Calu3 (cell line): ENCODE measurements around the gene CXCL8. TPM values are rescaled to one million over a fixed set of nuclear protein-coding genes. Genes with fewer than 3 reads are reported as not detected.
A peak's percentile ranks its signal among the peaks of the same experiment; 100 is the strongest.
"Not testable (repeated sequence)": the region's sequence is repeated elsewhere in the genome, so short reads cannot be mapped to it uniquely, and the experiment has no call there.

Experiments used
- Bru-seq: library from RNA; stranded (reverse); fragments of 400-500 nt; gene quantifications from one replicate; lab custom pipeline; 2021; lab: Mats Ljungman, UMichigan
- BruChase-seq, 2 experiments: library from RNA; stranded (reverse); fragments of 400-500 nt; gene quantifications; one replicate each; lab custom pipeline; 2021; lab: Mats Ljungman, UMichigan
- BruUV-seq: library from RNA; stranded (reverse); fragments of 400-500 nt; replicated peaks from 2 replicates; lab custom pipeline; 2021; lab: Mats Ljungman, UMichigan
- CTCF ChIA-PET: fragments of 300-600 bp; sonication (Branson Sonifier 250); formaldehyde crosslinking; loops from one replicate; lab custom pipeline; 2022; ENCODE audit warnings: antibody characterized with exemption; lab: Charles Lee
- DNase-seq: peaks from one replicate; pipeline ENCODE4 v3.0.0; 2022
- H3K27ac Mint-ChIP-seq: one replicate; pipeline ENCODE4 v1.8.0; 2022; ENCODE audit warnings: mixed read lengths; ENCODE audit not compliant: unreplicated experiment
- H3K27me3 Mint-ChIP-seq: one replicate; pipeline ENCODE4 v1.8.0; 2022; ENCODE audit warnings: mixed read lengths; ENCODE audit not compliant: unreplicated experiment
- H3K36me3 Mint-ChIP-seq: one replicate; pipeline ENCODE4 v1.8.0; 2022; ENCODE audit warnings: mild to moderate bottlenecking, moderate library complexity, mixed read lengths; ENCODE audit not compliant: insufficient read depth, unreplicated experiment
- H3K4me1 Mint-ChIP-seq: one replicate; pipeline ENCODE4 v1.8.0; 2022; ENCODE audit warnings: mild to moderate bottlenecking, low read depth, mixed read lengths; ENCODE audit not compliant: unreplicated experiment
- H3K4me3 Mint-ChIP-seq: one replicate; pipeline ENCODE4 v1.8.0; 2022; ENCODE audit warnings: mild to moderate bottlenecking, low read depth, moderate library complexity, mixed read lengths; ENCODE audit not compliant: unreplicated experiment
- H3K9me3 Mint-ChIP-seq: one replicate; pipeline ENCODE4 v1.8.0; 2022; ENCODE audit warnings: low read depth, mixed read lengths; ENCODE audit not compliant: unreplicated experiment
- intact Hi-C: fragments of 100-400 bp; cut with micrococcal nuclease; formaldehyde crosslinking; loops from one replicate; pipeline ENCODE4 v1.10.0; 2022; ENCODE audit not compliant: unreplicated experiment
- long read RNA-seq: library from polyadenylated mRNA; stranded (forward); transcript quantifications from one replicate; pipeline ENCODE4 v2.0.0, GENCODE V29; 2022
- total RNA-seq: library from RNA; stranded (reverse); gene quantifications from 2 replicates; pipeline ENCODE4 v1.2.3, GENCODE V29; 2022
- TF ChIP-seq, protein P1 (sequence below): fragments of 200-600 bp; IDR thresholded peaks from one replicate; pipeline ENCODE4 v1.8.0; 2022; ENCODE audit warnings: antibody characterized with exemption; ENCODE audit not compliant: unreplicated experiment

CXCL8 gene
- 222 and 404 TPM in 2 replicates for total RNA-seq
- percentile 100 among the genes with signal in this experiment for Bru-seq, nascent RNA
- percentile 100 among the genes with signal in this experiment for BruChase-seq, experiment 1, labeled RNA remaining after a 6-hour chase
- BruChase-seq, experiment 2, labeled RNA remaining after a 2-hour chase, result percentile 100 among the genes with signal in this experiment
- long read RNA-seq, transcript CXCL8-201 (4 exons, 1,705 nt), result major isoform, 251 of 278 reads
- long read RNA-seq, partial matches to known transcripts, result 3 of 278 reads
- long read RNA-seq, other reads (novel, unspliced or antisense), result 19 of 278 reads

GRCh38 chr4:73740353-73740778 is at the start of gene CXCL8:
CXCL8 (plus strand) TSS chr4:73740569; CDS start chr4:73740659, 90 bp downstream.
- H3K27me3 Mint-ChIP-seq, result no peaks in the 10 kb centered on the region
- DNase-seq, result peak; percentile 77
- intact Hi-C loops, result loop anchor here (10.0 kb wide), 1 partner anchor 74 kb away; no protein-coding TSS in a partner anchor
- H3K4me1 Mint-ChIP-seq, result peaks cover 17% of the 10 kb centered on the region
- TF ChIP-seq, protein P1, sequence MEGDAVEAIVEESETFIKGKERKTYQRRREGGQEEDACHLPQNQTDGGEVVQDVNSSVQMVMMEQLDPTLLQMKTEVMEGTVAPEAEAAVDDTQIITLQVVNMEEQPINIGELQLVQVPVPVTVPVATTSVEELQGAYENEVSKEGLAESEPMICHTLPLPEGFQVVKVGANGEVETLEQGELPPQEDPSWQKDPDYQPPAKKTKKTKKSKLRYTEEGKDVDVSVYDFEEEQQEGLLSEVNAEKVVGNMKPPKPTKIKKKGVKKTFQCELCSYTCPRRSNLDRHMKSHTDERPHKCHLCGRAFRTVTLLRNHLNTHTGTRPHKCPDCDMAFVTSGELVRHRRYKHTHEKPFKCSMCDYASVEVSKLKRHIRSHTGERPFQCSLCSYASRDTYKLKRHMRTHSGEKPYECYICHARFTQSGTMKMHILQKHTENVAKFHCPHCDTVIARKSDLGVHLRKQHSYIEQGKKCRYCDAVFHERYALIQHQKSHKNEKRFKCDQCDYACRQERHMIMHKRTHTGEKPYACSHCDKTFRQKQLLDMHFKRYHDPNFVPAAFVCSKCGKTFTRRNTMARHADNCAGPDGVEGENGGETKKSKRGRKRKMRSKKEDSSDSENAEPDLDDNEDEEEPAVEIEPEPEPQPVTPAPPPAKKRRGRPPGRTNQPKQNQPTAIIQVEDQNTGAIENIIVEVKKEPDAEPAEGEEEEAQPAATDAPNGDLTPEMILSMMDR, result no peak
- H3K4me3 Mint-ChIP-seq, result peak within 1 kb of the TSS; percentile 64
- peaks cover 32% of the 10 kb centered on the region for H3K36me3 Mint-ChIP-seq
- H3K9me3 Mint-ChIP-seq, result no peaks in the 10 kb centered on the region
- CTCF ChIA-PET, result interaction anchor here (0.5 to 1.1 kb wide), 3 partner anchors 11 to 124 kb away, joined by 3 read pairs; no protein-coding TSS in a partner anchor
- BruUV-seq, result no TSS peak
- H3K27ac Mint-ChIP-seq, result peak within 1 kb of the TSS; percentile 99

GRCh38 chr4:73691201-73691600 is 49.2 kb upstream of the CXCL8 start:
- H3K4me3 Mint-ChIP-seq, DNase-seq, H3K27ac Mint-ChIP-seq, H3K36me3 Mint-ChIP-seq, H3K27me3 Mint-ChIP-seq, BruUV-seq, CTCF ChIA-PET, H3K9me3 Mint-ChIP-seq, intact Hi-C loops: not testable (repeated sequence)
- peaks cover 21% of the 10 kb centered on the region for H3K4me1 Mint-ChIP-seq

DNA sequence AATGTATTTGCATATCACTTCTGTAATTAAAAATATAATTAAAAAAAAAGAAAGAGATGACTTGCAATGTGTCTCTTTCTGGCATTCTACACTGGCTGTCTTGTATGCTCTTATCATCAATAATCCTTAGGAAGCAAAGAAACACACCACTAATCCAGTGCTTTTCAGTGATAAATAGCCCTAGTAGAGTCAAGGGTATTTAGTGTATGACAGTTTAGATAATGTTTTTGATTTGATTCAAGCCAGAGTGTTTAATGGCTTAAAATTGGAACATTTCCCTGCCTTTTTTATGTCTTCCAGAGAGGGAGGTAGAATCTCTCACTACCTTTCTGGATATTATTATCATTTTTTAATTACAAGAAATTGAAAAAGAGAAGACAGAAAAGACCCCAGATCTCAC is 48.6 kb upstream of the CXCL8 start:
- Mint-ChIP-seq H3K4me3 (no peak overlapping the region), H3K9me3 (no peaks in the 10 kb centered on the region), H3K27me3 (no peaks in the 10 kb centered on the region), H3K27ac (no peak overlapping the region), H3K36me3 (no peaks in the 10 kb centered on the region), H3K4me1 (peaks cover 15% of the 10 kb centered on the region)
- intact Hi-C loops, result no loop called here
- CTCF ChIA-PET, result no interaction called here
- DNase-seq, result no peak
- TF ChIP-seq, protein P1, result no peak
- no TSS peak for BruUV-seq

- TF ChIP-seq, protein P1, result no peak
- Mint-ChIP-seq H3K4me1 (peaks cover 15% of the 10 kb centered on the region), H3K9me3 (no peaks in the 10 kb centered on the region), H3K27ac (no peak overlapping the region), H3K4me3 (no peak overlapping the region), H3K36me3 (no peaks in the 10 kb centered on the region), H3K27me3 (no peaks in the 10 kb centered on the region)
- intact Hi-C loops, result no loop called here
- CTCF ChIA-PET, result no interaction called here
- no TSS peak for BruUV-seq
- DNase-seq, result no peak
These were observed 48.1 kb upstream of the CXCL8 start for GRCh38 chr4:73692254-73692653.

GRCh38 chr4:73692701-73693100 is 47.7 kb upstream of the CXCL8 start:
- H3K4me3 Mint-ChIP-seq, result no peak overlapping the region
- no peak for DNase-seq
- intact Hi-C loops, result no loop called here
- H3K4me1 Mint-ChIP-seq, result peaks cover 15% of the 10 kb centered on the region
- H3K27me3 Mint-ChIP-seq, result no peaks in the 10 kb centered on the region
- no TSS peak for BruUV-seq
- TF ChIP-seq, protein P1, result no peak
- H3K36me3 Mint-ChIP-seq, result no peaks in the 10 kb centered on the region
- CTCF ChIA-PET, result no interaction called here
- no peaks in the 10 kb centered on the region for H3K9me3 Mint-ChIP-seq
- H3K27ac Mint-ChIP-seq, result no peak overlapping the region
